GM12801 (cell line): ENCODE results near the gene IRF5.

Experiments used
- CTCF ChIP-seq: IDR thresholded peaks from one replicate; pipeline ENCODE4 v1.5.1; 2011; ENCODE audit warnings: control low read depth; ENCODE audit not compliant: insufficient read length; ENCODE audit errors: extremely low read depth

IRF5 gene

GRCh38 chr7:128915271-128915819 lies 22.4 kb upstream of the IRF5 start:
- no peak for TF ChIP-seq CTCF

- TF ChIP-seq CTCF, result no peak
Measured at GRCh38 chr7:128915841-128916642, 21.7 kb upstream of the IRF5 start.

GRCh38 chr7:128916643-128916915 lies 21.1 kb upstream of the IRF5 start:
- no peak for TF ChIP-seq CTCF

GRCh38 chr7:128917122-128917521 lies 20.6 kb upstream of the IRF5 start:
- TF ChIP-seq CTCF, result no peak

DNA sequence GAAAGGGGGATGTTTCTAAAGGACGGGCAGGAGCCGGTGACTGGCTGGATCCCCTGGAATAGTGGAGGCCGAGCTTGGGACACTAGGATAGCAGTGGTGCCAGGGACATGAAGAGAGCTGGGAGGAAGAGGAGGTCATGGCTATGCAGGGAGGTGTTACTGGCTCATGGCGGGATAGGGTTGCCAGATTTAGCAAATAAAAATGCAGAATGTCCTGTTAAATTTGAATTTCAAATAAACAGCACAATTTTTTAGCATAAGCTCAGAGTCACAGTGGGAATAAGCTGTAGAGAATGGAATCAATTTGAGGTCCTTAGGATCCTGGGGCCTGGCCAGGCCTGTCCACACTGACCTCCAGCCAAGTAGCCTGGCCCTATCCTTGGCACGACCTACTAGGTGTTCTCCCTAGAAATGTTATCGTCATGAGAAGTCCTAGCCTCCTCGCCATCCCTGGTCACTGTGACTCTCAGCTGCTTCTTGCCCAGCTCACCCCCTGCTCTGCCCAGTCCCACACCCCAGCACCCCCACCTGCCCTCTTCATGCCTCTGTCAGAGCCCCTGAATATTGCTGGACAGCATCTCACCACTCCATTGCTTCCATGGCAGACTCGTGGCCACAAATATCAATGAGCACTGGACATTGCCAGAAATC lies 19.6 kb upstream of the IRF5 start:
- no peak for TF ChIP-seq CTCF

- TF ChIP-seq CTCF, result no peak
Measured at GRCh38 chr7:128919241-128919640, 18.5 kb upstream of the IRF5 start.

DNA sequence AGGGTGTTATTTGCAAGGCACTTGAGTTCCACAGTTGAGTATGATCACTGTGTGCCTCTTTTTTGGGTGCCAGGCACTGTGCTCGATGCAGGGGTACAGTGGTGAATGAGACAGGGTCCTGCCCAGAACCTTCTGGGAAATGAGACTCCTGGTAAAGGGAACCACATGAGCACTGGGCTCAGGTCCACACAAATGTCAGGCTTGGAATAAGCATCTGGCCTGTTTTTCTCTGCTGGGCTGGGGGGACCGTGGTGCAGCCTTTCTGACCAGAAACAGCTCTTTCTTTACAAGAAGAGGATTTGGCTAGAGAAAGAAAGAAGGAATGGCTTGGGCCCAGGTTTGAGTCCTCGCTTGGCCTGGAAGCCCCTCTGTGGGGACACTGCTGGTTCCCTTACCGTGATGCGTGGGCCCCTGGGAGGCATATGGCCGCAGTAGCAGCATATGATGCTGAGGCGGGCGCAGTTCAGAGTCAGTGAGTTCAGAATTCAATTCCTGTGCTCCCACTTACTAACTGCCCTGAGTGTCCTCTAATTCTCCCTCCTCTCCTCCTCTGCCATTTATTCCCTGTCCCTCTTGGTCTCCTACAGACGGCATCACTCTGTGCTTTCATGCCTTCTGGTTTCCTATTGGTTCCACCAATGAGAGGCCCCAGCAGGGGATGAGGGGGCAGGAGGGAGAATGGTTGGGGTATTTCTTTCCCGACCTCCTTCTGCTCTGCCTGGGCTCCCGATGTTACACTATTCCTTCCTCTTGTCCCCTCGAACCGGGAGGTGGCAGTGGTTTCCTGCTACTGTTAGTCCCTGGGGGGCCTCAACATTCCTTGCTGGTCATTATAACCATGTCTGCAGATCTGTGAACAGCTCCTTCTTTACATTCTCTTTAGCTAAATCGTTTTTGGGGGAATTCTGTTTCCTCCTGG lies 17.6 kb upstream of the IRF5 start:
- no peak for TF ChIP-seq CTCF
